Vagina (tissue), 2 donors: ENCODE data around the gene GRIN2A.

ENCODE experiments used
- CTCF ChIP-seq, 3 experiments: fragments of 450-650 bp in 2 of 3; fragments of 200-600 bp in 1 of 3; sonication (generic) in 1 of 3; IDR thresholded peaks; one replicate each; pipeline ENCODE4 v1.5.1; 2017 to 2019; ENCODE audit warnings: antibody characterized with exemption in 3 of 3, mild to moderate bottlenecking in 2 of 3, moderate library complexity in 2 of 3
- POLR2A ChIP-seq, 2 donors: fragments of 450-650 bp; IDR thresholded peaks; one replicate each; pipeline ENCODE4 v1.6.1; 2017; ENCODE audit warnings: antibody characterized with exemption in 2 of 2, mild to moderate bottlenecking in 2 of 2, moderate library complexity in 2 of 2

DNA sequence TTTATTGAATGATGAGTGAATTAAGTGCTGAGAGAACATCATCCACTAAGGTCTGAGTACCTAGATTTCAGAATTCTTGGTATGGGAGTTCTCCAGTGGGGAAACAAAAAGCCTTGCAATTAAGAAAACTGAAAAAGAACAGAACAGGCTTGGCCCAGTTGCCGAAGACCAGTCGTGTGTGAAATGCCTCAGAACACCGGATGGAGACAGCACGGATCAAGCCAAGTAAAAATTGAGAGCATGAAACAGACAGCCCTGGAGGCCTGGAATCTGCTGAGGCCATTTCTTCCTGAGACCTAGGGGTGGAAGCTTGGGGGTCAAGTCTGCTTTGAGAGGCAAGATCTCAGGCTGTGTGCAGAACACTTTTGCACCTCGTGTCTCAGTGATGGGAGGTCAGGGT, 43.3 kb downstream of the GRIN2A start:
- no peak for TF ChIP-seq POLR2A (IDR thresholded peaks at IDR 0.05)
- no peak for TF ChIP-seq CTCF (IDR thresholded peaks at IDR 0.05)
